ENCODE results near the gene ZC3H10.
A peak's percentile ranks its signal among the peaks of the same experiment; 100 is the strongest.
"Not testable (repeated sequence)": the region's sequence is repeated elsewhere in the genome, so short reads cannot be mapped to it uniquely, and the experiment has no call there.

ZC3H10 gene

GRCh38 chr12:56156464-56157200 is 38.6 kb downstream of the ZC3H10 start:
- not testable (repeated sequence) for DNase-seq

- DNase-seq: peak; percentile 87
These were observed 39.3 kb downstream of the ZC3H10 start for GRCh38 chr12:56157201-56158028.

- peak; percentile 97 for DNase-seq
These were observed 40.2 kb downstream of the ZC3H10 start, which contains the start of gene MYL6 for GRCh38 chr12:56158029-56158925. TSS of gene MYL6 (plus strand) at chr12:56158359. CDS start at chr12:56158402, 43 bp downstream.

GRCh38 chr12:56158926-56159461 is 40.9 kb downstream of the ZC3H10 start:
- peak; percentile 67 for DNase-seq

- no peak for DNase-seq
These were observed 41.6 kb downstream of the ZC3H10 start for GRCh38 chr12:56159482-56160192.

- no peak for DNase-seq
These were observed 42.2 kb downstream of the ZC3H10 start for GRCh38 chr12:56160193-56160763.

- no peak for DNase-seq
These were observed 43.0 kb downstream of the ZC3H10 start for GRCh38 chr12:56160894-56161689.

- DNase-seq: no peak
These were observed 43.8 kb downstream of the ZC3H10 start for GRCh38 chr12:56161690-56162351.

GRCh38 chr12:56162468-56163290 is 44.6 kb downstream of the ZC3H10 start:
- DNase-seq: no peak

- no peak for DNase-seq
These were observed 45.7 kb downstream of the ZC3H10 start for GRCh38 chr12:56163533-56164344.

GRCh38 chr12:56164345-56164729 is 46.3 kb downstream of the ZC3H10 start:
- no peak for DNase-seq

- no peak for DNase-seq
These were observed 47.3 kb downstream of the ZC3H10 start for GRCh38 chr12:56165369-56165768.

GRCh38 chr12:56169229-56169759 is 51.2 kb downstream of the ZC3H10 start:
- no peak for DNase-seq

- no peak for DNase-seq
These were observed 54.8 kb downstream of the ZC3H10 start for GRCh38 chr12:56172839-56173238.
